Liver (tissue), 9 donors: ENCODE measurements around the gene SOX4. TPM values are rescaled to one million over a fixed set of nuclear protein-coding genes. Genes with fewer than 3 reads are reported as not detected.

Source experiments
- DNase-seq: peaks from one replicate; pipeline ENCODE4 v3.0.0-alpha.2; 2017; ENCODE audit warnings: low spot score
- H3K27ac ChIP-seq, 2 donors: one replicate each; pipeline ENCODE4 v1.7.0; 2013; ENCODE audit warnings: inconsistent platforms in 2 of 2, low read length in 2 of 2, control low read depth in 1 of 2, low read depth in 1 of 2, mild to moderate bottlenecking in 1 of 2
- H3K27me3 ChIP-seq, 4 donors: one replicate each; pipeline versions ENCODE4 v1.6.1 to v1.7.0; 2013; ENCODE audit warnings: low read length in 3 of 4, inconsistent platforms in 1 of 4, mild to moderate bottlenecking in 1 of 4, moderate library complexity in 1 of 4; ENCODE audit not compliant: control insufficient read depth in 4 of 4, insufficient read depth in 4 of 4
- H3K36me3 ChIP-seq, 4 donors: one replicate each; pipeline versions ENCODE4 v1.6.1 to v1.7.0; 2013; ENCODE audit warnings: low read length in 3 of 4, mild to moderate bottlenecking in 3 of 4, low read depth in 1 of 4, moderate library complexity in 1 of 4; ENCODE audit not compliant: control insufficient read depth in 4 of 4, insufficient read depth in 3 of 4
- H3K4me1 ChIP-seq, 4 donors: one replicate each; pipeline versions ENCODE4 v1.6.1 to v1.7.0; 2013; ENCODE audit warnings: low read length in 3 of 4, mild to moderate bottlenecking in 3 of 4, moderate library complexity in 1 of 4; ENCODE audit not compliant: control insufficient read depth in 4 of 4, insufficient read depth in 4 of 4
- H3K4me3 ChIP-seq, 3 donors: one replicate each; pipeline versions ENCODE4 v1.6.1 to v1.7.0; 2013; ENCODE audit warnings: low read length in 3 of 3, control low read depth in 1 of 3, low read depth in 1 of 3, mild to moderate bottlenecking in 1 of 3
- H3K9ac ChIP-seq, 2 donors: one replicate each; pipeline ENCODE4 v1.7.0; 2013; ENCODE audit warnings: low read length in 2 of 2, mild to moderate bottlenecking in 2 of 2, moderate library complexity in 2 of 2, control low read depth in 1 of 2, low read depth in 1 of 2
- H3K9me3 ChIP-seq, 4 donors: one replicate each; pipeline versions ENCODE4 v1.6.1 to v1.7.0; 2013; ENCODE audit warnings: low read length in 3 of 4; ENCODE audit not compliant: control insufficient read depth in 4 of 4
- ATF3 ChIP-seq: IDR thresholded peaks from 2 replicates; pipeline ENCODE4 v1.6.1; 2016; ENCODE audit warnings: antibody characterized with exemption
- CTCF ChIP-seq: fragments of 150-350 bp; IDR thresholded peaks from 2 replicates; pipeline ENCODE4 v1.5.1; 2017; ENCODE audit warnings: improper control_type of control experiment, low read depth, low read length; ENCODE audit not compliant: missing input control
- EGR1 ChIP-seq, 2 donors: IDR thresholded peaks; 2 replicates each; pipeline ENCODE4 v1.6.1; 2016 to 2018; ENCODE audit warnings: antibody characterized with exemption in 2 of 2, low read depth in 2 of 2
- FOXA1 ChIP-seq: IDR thresholded peaks from 2 replicates; pipeline ENCODE4 v1.6.1; 2016; ENCODE audit warnings: antibody characterized with exemption
- FOXA2 ChIP-seq: IDR thresholded peaks from 2 replicates; pipeline ENCODE4 v1.6.1; 2016; ENCODE audit warnings: antibody characterized with exemption
- GABPA ChIP-seq, 2 donors: IDR thresholded peaks in 1 of 2; conservative IDR thresholded peaks in 1 of 2; 2 replicates each; pipeline ENCODE4 v1.6.1; 2016; ENCODE audit warnings: antibody characterized with exemption in 2 of 2, mild to moderate bottlenecking in 1 of 2, moderate library complexity in 1 of 2
- HNF4A ChIP-seq, 2 donors: conservative IDR thresholded peaks; 2 replicates each; pipeline ENCODE4 v1.6.1; 2016; ENCODE audit warnings: antibody characterized with exemption in 2 of 2, mild to moderate bottlenecking in 2 of 2
- HNF4G ChIP-seq: IDR thresholded peaks from 2 replicates; pipeline ENCODE4 v1.6.1; 2016; ENCODE audit warnings: antibody characterized with exemption
- JUND ChIP-seq, 2 donors: IDR thresholded peaks; 2 replicates each; pipeline ENCODE4 v1.6.1; 2016; ENCODE audit warnings: antibody characterized with exemption in 2 of 2
- MAX ChIP-seq: IDR thresholded peaks from 2 replicates; pipeline ENCODE4 v1.6.1; 2016; ENCODE audit warnings: antibody characterized with exemption
- NR2F2 ChIP-seq: IDR thresholded peaks from 2 replicates; pipeline ENCODE4 v1.6.1; 2016; ENCODE audit warnings: antibody characterized with exemption
- RAD21 ChIP-seq, 2 donors: IDR thresholded peaks; 2 replicates each; pipeline ENCODE4 v1.6.1; 2016; ENCODE audit warnings: antibody characterized with exemption in 2 of 2, mild to moderate bottlenecking in 2 of 2
- REST ChIP-seq: IDR thresholded peaks from 2 replicates; pipeline ENCODE4 v1.6.1; 2016; ENCODE audit warnings: antibody characterized with exemption, mild to moderate bottlenecking
- RXRA ChIP-seq, 2 donors: IDR thresholded peaks; 2 replicates each; pipeline ENCODE4 v1.6.1; 2017 to 2018; ENCODE audit warnings: antibody characterized with exemption in 2 of 2, mild to moderate bottlenecking in 1 of 2
- SP1 ChIP-seq: IDR thresholded peaks from 2 replicates; pipeline ENCODE4 v1.6.1; 2018; ENCODE audit warnings: antibody characterized with exemption, mild to moderate bottlenecking
- TAF1 ChIP-seq: conservative IDR thresholded peaks from 2 replicates; pipeline ENCODE4 v1.6.1; 2016; ENCODE audit warnings: antibody characterized with exemption, mild to moderate bottlenecking
- YY1 ChIP-seq: IDR thresholded peaks from 2 replicates; pipeline ENCODE4 v1.6.1; 2016; ENCODE audit warnings: antibody characterized with exemption, mild to moderate bottlenecking
- ZBTB33 ChIP-seq: IDR thresholded peaks from 2 replicates; pipeline ENCODE4 v1.6.1; 2016; ENCODE audit warnings: antibody characterized with exemption
- whole genome bisulfite sequencing: extraction: QIAGEN DNeasy Blood & Tissue Kit; methylation state at CpG from one replicate; pipeline ENCODE4 v1.1.7; 2013; 5-methylcytosine and 5-hydroxymethylcytosine counted together
- polyA plus RNA-seq, 2 donors: library from polyadenylated mRNA; stranded (reverse) in 1 of 2; unstranded in 1 of 2; fragments of 200-250 nt in 1 of 2; fragments of >200 nt in 1 of 2; fragmentation: Nextera tagmentation in 1 of 2; extraction: Ambion mirVana in 1 of 2; gene quantifications; one replicate each; pipeline versions ENCODE4 v1.2.1 to v1.2.3, GENCODE V29; 2013 to 2015
- total RNA-seq, 2 donors: library from RNA; depleted of rRNA; stranded (reverse); fragments of >200 nt; gene quantifications; one replicate each; pipeline ENCODE4 v1.2.3, GENCODE V29; 2014
- donor health status: healthy.
- donor health status: healthy.
- donor health status: healthy.
- donor health status: healthy.
- donor health status: healthy.

SOX4 gene
- total and polyA plus RNA-seq, 4 donors = 0.59 to 8.1 (median 0.95) TPM

- Histone ChIP-seq H3K36me3 (no peaks in the 10 kb centered on the region), H3K4me3 (no peak overlapping the region), H3K27ac (no peak overlapping the region), H3K9ac (no peak overlapping the region), H3K27me3 (no peaks in the 10 kb centered on the region), H3K4me1 (peaks cover 0 to 1% (median 0%) of the 10 kb centered on the region in 4 donors), H3K9me3 (no peaks in the 10 kb centered on the region)
- DNase-seq = no peak
- TF ChIP-seq ZBTB33 = no peak
- TF ChIP-seq NR2F2 = no peak
- TF ChIP-seq TAF1 = no peak
- no peak for TF ChIP-seq FOXA2
- TF ChIP-seq HNF4A (conservative IDR thresholded peaks at IDR 0.05) = no peak
- TF ChIP-seq RAD21 (IDR thresholded peaks at IDR 0.05) = no peak
- WGBS = 90% methylated on average over 9 of the region's 9 CpGs
Observed at GRCh38 chr6:21633511-21634109, 40.1 kb downstream of the SOX4 start.

GRCh38 chr6:21634582-21634981 lies 41.0 kb downstream of the SOX4 start:
- no peaks in the 10 kb centered on the region for H3K9me3 ChIP-seq
- peaks cover 0 to 1% (median 0%) of the 10 kb centered on the region in 4 donors for H3K4me1 ChIP-seq
- TF ChIP-seq ATF3 = no peak
- TF ChIP-seq RXRA (IDR thresholded peaks at IDR 0.05) = no peak
- TF ChIP-seq MAX = no peak
- no peak for TF ChIP-seq EGR1 (IDR thresholded peaks at IDR 0.05; ENCODE audit: low read depth in 2 of 2)
- TF ChIP-seq HNF4G = no peak
- no peak for TF ChIP-seq HNF4A (conservative IDR thresholded peaks at IDR 0.05)
- no peak for TF ChIP-seq FOXA1
- TF ChIP-seq YY1 = no peak
- TF ChIP-seq SP1 = no peak
- TF ChIP-seq CTCF = no peak
- TF ChIP-seq GABPA (IDR thresholded peaks at IDR 0.05 in 1 of 2, conservative IDR thresholded peaks at IDR 0.05 in 1 of 2) = no peak
- no peak for TF ChIP-seq REST
- no peak for TF ChIP-seq TAF1
- TF ChIP-seq NR2F2 = no peak
- no peak for TF ChIP-seq ZBTB33
- TF ChIP-seq JUND (IDR thresholded peaks at IDR 0.05) = no peak
- no peak for TF ChIP-seq RAD21 (IDR thresholded peaks at IDR 0.05)
- TF ChIP-seq FOXA2 = no peak
- H3K36me3 ChIP-seq = no peaks in the 10 kb centered on the region
- no peak overlapping the region for H3K4me3 ChIP-seq
- no peak for DNase-seq
- 60% methylated on average over 4 of the region's 4 CpGs for WGBS
- H3K27ac ChIP-seq = no peak overlapping the region
- H3K9ac ChIP-seq = no peak overlapping the region
- H3K27me3 ChIP-seq = no peaks in the 10 kb centered on the region
